HFFc6 (cell line): Measurements from ENCODE around the gene USH1C. TPM values are rescaled to one million over a fixed set of nuclear protein-coding genes. Genes with fewer than 3 reads are reported as not detected.

Experiments
- DNase-seq: peaks from one replicate; pipeline ENCODE4 v3.0.0-alpha.2; 2018
- H3K27ac Mint-ChIP-seq: 2 replicates; pipeline ENCODE4 v1.8.0; 2020; ENCODE audit warnings: mild to moderate bottlenecking, mixed read lengths
- H3K27me3 Mint-ChIP-seq: 2 replicates; pipeline ENCODE4 v1.8.0; 2021; ENCODE audit warnings: mild to moderate bottlenecking, moderate library complexity, mixed read lengths; ENCODE audit not compliant: insufficient read depth
- H3K36me3 Mint-ChIP-seq: 2 replicates; pipeline ENCODE4 v1.8.0; 2021; ENCODE audit warnings: low read depth, mixed read lengths
- H3K4me1 Mint-ChIP-seq: 2 replicates; pipeline ENCODE4 v1.8.0; 2020; ENCODE audit warnings: low read depth, mixed read lengths
- H3K4me3 Mint-ChIP-seq: 2 replicates; pipeline ENCODE4 v1.8.0; 2020; ENCODE audit warnings: mild to moderate bottlenecking, moderate library complexity, mixed read lengths
- H3K9me3 Mint-ChIP-seq: 2 replicates; pipeline ENCODE4 v1.8.0; 2020; ENCODE audit warnings: mild to moderate bottlenecking, mixed read lengths
- CTCF ChIP-seq: fragments of 200-600 bp; sonication (generic); IDR thresholded peaks from 2 replicates; pipeline ENCODE4 v1.5.0; 2021; ENCODE audit warnings: antibody characterized with exemption, mild to moderate bottlenecking
- total RNA-seq, 6 experiments: library from RNA; stranded (reverse); fragmentation: NEBNext Ultra II Directional; extraction: Animal tissue kit (Norgen Biotek cat#: 25700); gene quantifications; 2 replicates in 1 of 6; 3 replicates in 5 of 6; pipeline ENCODE4 v1.2.3, GENCODE V29; 2021

USH1C gene
- total RNA-seq, 6 experiments from 2014 or later, result not detected

GRCh38 chr11:17579451-17579850 lies 35.2 kb upstream of the USH1C start:
- Mint-ChIP-seq H3K4me3 (no peak overlapping the region), H3K27me3 (peaks cover 7% of the 10 kb centered on the region), H3K27ac (no peak overlapping the region), H3K36me3 (no peaks in the 10 kb centered on the region), H3K9me3 (no peaks in the 10 kb centered on the region), H3K4me1 (no peaks in the 10 kb centered on the region)
- TF ChIP-seq CTCF, result no peak
- DNase-seq, result no peak

- Mint-ChIP-seq H3K27ac (no peak overlapping the region), H3K27me3 (peaks cover 7% of the 10 kb centered on the region), H3K9me3 (no peaks in the 10 kb centered on the region), H3K4me1 (no peaks in the 10 kb centered on the region), H3K36me3 (no peaks in the 10 kb centered on the region), H3K4me3 (no peak overlapping the region)
- no peak for TF ChIP-seq CTCF
- no peak for DNase-seq
Observed at GRCh38 chr11:17578958-17579357, 34.7 kb upstream of the USH1C start.

GRCh38 chr11:17578296-17578695 lies 34.1 kb upstream of the USH1C start:
- no peak for TF ChIP-seq CTCF
- Mint-ChIP-seq H3K36me3 (no peaks in the 10 kb centered on the region), H3K27ac (no peak overlapping the region), H3K4me3 (no peak overlapping the region), H3K27me3 (peaks cover 9% of the 10 kb centered on the region), H3K4me1 (no peaks in the 10 kb centered on the region), H3K9me3 (no peaks in the 10 kb centered on the region)
- no peak for DNase-seq

- no peaks in the 10 kb centered on the region for H3K4me1 Mint-ChIP-seq
- no peak for DNase-seq
- no peak overlapping the region for H3K27ac Mint-ChIP-seq
- TF ChIP-seq CTCF, result no peak
- H3K27me3 Mint-ChIP-seq, result peaks cover 14% of the 10 kb centered on the region
- no peaks in the 10 kb centered on the region for H3K36me3 Mint-ChIP-seq
- no peak overlapping the region for H3K4me3 Mint-ChIP-seq
- no peaks in the 10 kb centered on the region for H3K9me3 Mint-ChIP-seq
Observed at GRCh38 chr11:17575431-17576425, 31.5 kb upstream of the USH1C start.

GRCh38 chr11:17574141-17575091 lies 30.2 kb upstream of the USH1C start:
- Mint-ChIP-seq H3K27me3 (peaks cover 15% of the 10 kb centered on the region), H3K9me3 (no peaks in the 10 kb centered on the region), H3K4me1 (no peaks in the 10 kb centered on the region), H3K36me3 (no peaks in the 10 kb centered on the region), H3K4me3 (no peak overlapping the region), H3K27ac (no peak overlapping the region)
- TF ChIP-seq CTCF, result no peak
- DNase-seq, result no peak
